IPS-NIHi11 (cell line): Measurements from ENCODE around the gene STRIP1.

Experiments
- DNase-seq: peaks from one replicate; pipeline ENCODE4 v3.0.0; 2012; ENCODE audit warnings: mixed read lengths, low spot score

The STRIP1 gene

DNA sequence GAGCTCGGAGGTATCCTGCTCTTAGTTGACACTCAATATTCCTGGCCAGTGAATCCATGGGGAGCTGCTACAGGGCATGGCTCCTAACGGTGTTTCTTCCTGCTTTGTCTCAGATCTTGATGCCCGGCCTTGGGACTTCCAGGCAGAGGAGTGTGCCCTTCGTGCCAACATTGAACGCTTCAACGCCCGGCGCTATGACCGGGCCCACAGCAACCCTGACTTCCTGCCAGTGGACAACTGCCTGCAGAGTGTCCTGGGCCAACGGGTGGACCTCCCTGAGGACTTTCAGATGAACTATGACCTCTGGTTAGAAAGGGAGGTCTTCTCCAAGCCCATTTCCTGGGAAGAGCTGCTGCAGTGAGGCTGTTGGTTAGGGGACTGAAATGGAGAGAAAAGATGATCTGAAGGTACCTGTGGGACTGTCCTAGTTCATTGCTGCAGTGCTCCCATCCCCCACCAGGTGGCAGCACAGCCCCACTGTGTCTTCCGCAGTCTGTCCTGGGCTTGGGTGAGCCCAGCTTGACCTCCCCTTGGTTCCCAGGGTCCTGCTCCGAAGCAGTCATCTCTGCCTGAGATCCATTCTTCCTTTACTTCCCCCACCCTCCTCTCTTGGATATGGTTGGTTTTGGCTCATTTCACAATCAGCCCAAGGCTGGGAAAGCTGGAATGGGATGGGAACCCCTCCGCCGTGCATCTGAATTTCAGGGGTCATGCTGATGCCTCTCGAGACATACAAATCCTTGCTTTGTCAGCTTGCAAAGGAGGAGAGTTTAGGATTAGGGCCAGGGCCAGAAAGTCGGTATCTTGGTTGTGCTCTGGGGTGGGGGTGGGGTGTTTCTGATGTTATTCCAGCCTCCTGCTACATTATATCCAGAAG, 19.4 kb downstream of the STRIP1 start:
- DNase-seq = peak; percentile 85

- DNase-seq = no peak
These were observed 21.3 kb downstream of the STRIP1 start for GRCh38 chr1:110055493-110056284.

- DNase-seq = no peak
These were observed 21.9 kb downstream of the STRIP1 start for GRCh38 chr1:110056285-110056683.

GRCh38 chr1:110056776-110057175, 22.4 kb downstream of the STRIP1 start:
- DNase-seq = no peak

GRCh38 chr1:110057963-110058518, 23.6 kb downstream of the STRIP1 start:
- no peak for DNase-seq

DNA sequence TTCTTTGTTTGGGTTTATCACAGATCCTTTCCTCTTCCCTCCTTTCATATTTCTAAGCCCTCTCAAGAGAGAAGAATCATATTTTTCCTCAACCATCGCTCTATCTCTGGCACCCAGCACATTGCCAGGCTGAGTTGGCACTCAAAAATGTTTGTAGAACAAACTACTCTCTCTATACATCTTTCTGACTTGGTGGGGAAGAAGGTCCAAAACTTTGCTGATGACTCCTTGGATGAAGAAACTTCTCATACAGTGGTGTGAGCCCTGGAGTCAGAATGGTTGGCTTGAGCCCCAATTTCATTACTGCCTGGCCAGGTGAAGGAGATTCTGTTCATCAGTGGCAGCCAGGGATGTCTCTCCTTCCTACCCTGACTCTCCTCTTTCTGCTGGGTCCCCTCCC, 24.2 kb downstream of the STRIP1 start:
- no peak for DNase-seq

DNA sequence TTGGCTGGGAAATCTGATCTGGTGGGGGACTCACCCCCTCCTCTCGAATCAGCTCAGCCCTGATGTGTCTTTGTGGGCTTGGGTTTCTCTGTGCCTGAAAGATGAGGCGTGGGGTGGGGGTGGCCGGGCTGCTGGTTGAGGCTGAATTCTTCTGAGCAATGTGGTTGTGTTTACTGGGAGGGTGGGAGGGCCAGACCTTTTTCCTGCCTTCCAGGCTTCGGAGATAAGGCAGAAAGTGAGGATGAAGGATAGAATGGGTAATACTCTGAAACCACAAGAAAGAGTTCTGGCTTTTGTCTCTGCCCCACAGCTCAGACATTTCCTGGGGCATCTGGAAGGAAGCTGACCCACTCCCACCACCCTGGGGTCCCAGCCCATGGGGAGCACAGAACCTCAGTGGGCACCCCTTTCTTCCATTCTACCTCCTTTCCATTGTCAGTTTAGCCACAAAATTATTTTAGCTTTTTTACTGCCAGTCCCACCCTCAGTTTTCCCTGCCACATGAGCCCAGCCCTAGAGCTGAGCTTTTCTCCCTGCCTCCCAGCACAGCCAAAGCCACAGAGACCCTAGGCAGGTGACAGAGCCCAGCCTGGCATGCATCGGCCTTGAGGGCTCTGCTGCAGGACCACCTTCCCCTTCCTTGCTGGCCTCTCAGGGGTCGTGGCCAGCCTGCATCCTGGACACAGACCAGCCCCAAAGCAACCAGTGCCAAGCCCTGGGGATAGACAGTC, 24.9 kb downstream of the STRIP1 start:
- no peak for DNase-seq

DNA sequence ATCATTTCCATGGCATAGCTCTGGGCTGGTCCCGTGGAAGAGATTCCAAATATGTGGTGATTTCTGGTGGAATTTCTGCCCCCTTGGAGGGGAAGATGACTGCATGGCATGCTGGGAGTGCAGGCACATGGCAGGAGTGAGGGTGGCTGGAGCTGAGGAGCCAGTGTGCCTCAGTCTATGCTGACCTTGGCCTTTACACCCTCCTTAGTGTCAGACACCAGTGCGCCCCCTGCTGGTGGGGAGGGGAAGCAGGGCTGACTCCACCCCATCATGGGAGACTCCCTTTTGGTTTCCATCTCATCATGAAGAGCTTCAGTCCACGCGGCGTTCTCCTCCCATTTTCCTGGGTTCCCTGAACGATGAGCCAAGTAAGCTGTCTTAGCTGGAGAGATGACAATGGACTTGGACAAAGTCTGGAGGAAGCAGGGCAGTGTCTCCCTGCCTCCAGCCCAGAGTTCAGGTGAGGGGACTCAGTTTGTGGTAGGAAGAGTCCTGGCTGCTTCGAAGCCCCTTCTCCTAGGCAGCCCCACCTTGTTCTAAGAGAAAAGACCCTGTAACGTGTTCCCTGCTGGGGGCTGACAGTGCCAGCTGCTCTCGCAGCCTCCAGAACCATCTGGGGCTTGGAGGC, 25.7 kb downstream of the STRIP1 start:
- peak; percentile 75 for DNase-seq

- DNase-seq = no peak
These were observed 26.2 kb downstream of the STRIP1 start for GRCh38 chr1:110060662-110061060.

DNA sequence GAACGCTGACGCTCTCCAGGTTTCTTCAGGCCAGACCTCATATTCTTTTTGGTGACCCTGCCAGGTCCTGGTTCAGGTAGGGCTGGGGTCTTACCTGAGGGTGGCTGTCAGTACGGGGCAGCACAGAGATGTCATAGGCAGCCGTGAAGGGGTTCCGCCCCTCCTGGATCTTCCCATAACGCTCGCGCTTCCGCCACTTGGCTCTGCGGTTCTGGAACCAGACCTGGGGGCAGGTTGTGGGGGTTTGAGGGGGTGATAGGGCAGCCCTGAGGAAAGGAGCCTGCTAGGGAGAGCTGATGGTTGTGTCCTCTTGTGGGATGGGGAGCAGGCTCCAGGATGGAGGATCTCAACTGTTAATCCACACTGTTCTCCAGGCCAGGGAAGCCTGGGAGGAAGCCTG, 26.9 kb downstream of the STRIP1 start:
- no peak for DNase-seq

GRCh38 chr1:110062612-110063011, 28.2 kb downstream of the STRIP1 start:
- no peak for DNase-seq

- DNase-seq = no peak
These were observed 29.4 kb downstream of the STRIP1 start for GRCh38 chr1:110063781-110064180.

DNA sequence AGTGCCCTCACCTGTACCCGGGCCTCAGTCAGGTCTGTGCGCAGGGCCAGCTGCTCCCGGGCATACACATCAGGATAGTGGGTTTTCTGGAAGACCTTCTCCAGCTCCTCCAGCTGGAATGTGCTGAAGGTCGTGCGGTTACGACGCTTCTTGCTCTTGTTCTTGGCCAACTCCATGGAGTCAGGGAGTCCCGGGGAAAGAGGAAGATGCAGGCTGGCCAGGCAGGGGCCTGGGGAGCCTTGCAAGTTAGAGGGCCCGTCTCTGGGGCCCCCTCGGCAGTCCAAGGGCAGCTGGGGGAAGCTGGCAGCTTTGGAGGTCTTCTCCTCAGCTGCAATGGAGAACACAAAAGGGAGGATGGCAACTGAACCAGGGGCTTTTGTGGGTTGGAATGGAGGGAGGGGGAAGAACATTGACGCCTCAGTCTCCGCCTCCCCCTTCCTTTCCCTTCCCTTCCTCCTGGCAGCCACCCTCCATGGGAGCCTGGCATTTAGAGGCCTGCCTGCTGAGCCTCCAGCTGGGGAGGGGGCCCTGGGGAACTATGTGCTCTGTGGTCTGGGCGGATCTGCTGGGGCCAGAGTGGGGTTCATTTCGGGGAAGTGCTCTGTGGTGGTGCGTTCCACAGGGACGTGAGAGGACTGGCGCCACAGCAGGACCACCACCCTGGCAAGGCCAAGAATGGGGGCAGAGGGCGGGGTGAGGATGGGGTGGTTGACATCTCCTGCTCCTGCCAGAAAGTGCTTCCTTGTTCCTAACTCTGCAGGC, 30.3 kb downstream of the STRIP1 start:
- no peak for DNase-seq

GRCh38 chr1:110065841-110066240, 31.4 kb downstream of the STRIP1 start:
- DNase-seq = no peak

DNA sequence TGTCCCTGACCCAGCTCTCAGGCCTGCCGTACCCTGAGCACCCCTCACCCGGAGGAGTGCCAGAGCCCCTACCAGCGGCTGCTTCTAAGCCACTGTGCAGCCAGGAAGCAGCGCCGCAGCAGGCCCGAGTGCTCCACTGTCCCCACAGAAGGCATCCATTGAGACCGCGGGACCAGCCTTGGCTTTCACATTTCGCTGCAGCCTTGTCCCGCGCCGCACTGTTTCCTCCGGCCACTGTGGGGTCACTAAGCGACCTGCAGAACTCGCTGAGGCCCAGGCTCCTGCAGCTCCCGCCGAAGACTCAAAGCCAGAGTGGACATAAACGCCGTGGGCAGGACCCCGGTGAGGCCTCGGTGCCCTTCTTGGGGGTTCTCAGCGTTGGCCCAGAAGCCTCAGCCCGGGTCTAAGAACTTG, 33.1 kb downstream of the STRIP1 start:
- DNase-seq = peak; percentile 47

- DNase-seq = peak; percentile 73
These were observed 33.6 kb downstream of the STRIP1 start for GRCh38 chr1:110067893-110068645.

DNA sequence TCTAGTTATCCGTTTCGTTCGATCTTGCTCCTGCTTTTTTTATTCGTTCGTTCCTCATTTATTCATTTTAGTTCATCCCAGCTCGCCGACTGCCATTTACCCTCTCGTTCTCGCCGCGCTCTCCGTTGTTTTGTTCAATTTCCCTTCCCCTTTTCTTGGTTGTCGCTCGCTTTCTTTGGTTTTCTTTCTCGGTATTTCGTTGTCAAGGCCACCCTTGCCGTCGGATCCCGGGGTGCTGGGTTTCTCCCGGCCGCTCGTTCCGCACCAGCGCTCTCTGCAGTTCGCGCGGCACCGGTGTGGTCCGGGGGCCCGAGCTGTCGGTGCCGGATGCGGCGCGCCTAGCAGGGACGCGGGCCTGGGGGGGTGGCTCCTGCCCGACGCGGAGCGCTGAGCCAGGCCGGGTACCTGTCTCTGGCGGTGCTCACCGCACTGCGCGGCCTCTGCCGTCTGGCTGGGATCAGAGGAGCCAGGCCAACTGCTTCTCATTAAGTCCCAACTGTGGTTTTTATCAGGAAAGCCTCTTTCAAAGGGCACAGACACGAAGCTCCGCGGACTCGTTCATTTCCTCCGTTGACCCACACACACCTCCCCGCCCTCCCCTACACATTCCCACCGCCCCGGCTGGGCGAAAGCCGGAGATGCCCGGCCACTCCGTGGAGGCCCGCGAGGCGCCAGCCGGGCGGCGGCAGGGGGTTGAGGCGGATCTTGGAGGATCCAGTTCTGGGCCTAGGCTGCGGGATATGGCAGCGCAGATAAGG, 34.4 kb downstream of the STRIP1 start:
- peak; percentile 54 for DNase-seq

GRCh38 chr1:110069404-110070281, 35.2 kb downstream of the STRIP1 start:
- DNase-seq = peak; percentile 59
